Upper lobe of left lung (tissue), 6 donors: ENCODE data around the gene HS3ST5. TPM values are rescaled to one million over a fixed set of nuclear protein-coding genes. Genes with fewer than 3 reads are reported as not detected.

Experiments used
- ATAC-seq, 2 donors: fragments of 200-7000 bp; cut with Tn5 transposase; one replicate each; pipeline ENCODE4 v1.9.1; 2022; ENCODE audit warnings: mild to moderate bottlenecking in 2 of 2, moderate library complexity in 2 of 2; ENCODE audit not compliant: low FRiP score in 2 of 2
- DNase-seq, 2 donors: peaks; one replicate each; pipeline ENCODE4 v3.0.0-alpha.2; 2019 to 2020
- H3K27ac ChIP-seq, 4 donors: fragments of 200-600 bp; sonication (generic); one replicate each; pipeline ENCODE4 v1.5.1; 2016 to 2019
- H3K27me3 ChIP-seq, 4 donors: fragments of 200-600 bp; sonication (generic); one replicate each; pipeline ENCODE4 v1.5.1; 2017 to 2019
- H3K36me3 ChIP-seq, 4 donors: fragments of 200-600 bp; sonication (generic); one replicate each; pipeline ENCODE4 v1.5.1; 2016 to 2019
- H3K4me1 ChIP-seq, 4 donors: fragments of 200-600 bp; sonication (generic); one replicate each; pipeline ENCODE4 v1.5.1; 2018 to 2019
- H3K4me3 ChIP-seq, 4 donors: fragments of 200-600 bp; sonication (generic); one replicate each; pipeline ENCODE4 v1.5.1; 2017 to 2019; ENCODE audit warnings: mild to moderate bottlenecking in 2 of 4, moderate library complexity in 1 of 4
- H3K9me3 ChIP-seq, 4 donors: fragments of 200-600 bp; sonication (generic); one replicate each; pipeline ENCODE4 v1.5.1; 2018 to 2019
- EP300 ChIP-seq, 4 donors: sonication (generic); formaldehyde crosslinking; IDR thresholded peaks; one replicate each; pipeline ENCODE4 v1.5.1; 2017; ENCODE audit warnings: antibody characterized with exemption in 4 of 4, control low read depth in 2 of 4
- POLR2A ChIP-seq, 4 donors: fragments of 450-650 bp; IDR thresholded peaks; one replicate each; pipeline ENCODE4 v1.5.1; 2016 to 2017; ENCODE audit warnings: antibody characterized with exemption in 4 of 4, mild to moderate bottlenecking in 2 of 4
- POLR2AphosphoS5 ChIP-seq, 2 donors: sonication (generic); formaldehyde crosslinking; IDR thresholded peaks; one replicate each; pipeline ENCODE4 v1.5.1; 2017; ENCODE audit warnings: antibody characterized with exemption in 2 of 2
- WGBS, 2 donors: methylation state at CpG; one replicate each; pipeline ENCODE4 v1.1.5; 2017 to 2018; 5-methylcytosine and 5-hydroxymethylcytosine counted together
- total RNA-seq, 6 donors: library from RNA; depleted of rRNA in 4 of 6; stranded (reverse); fragments of >200 nt in 4 of 6; gene quantifications; one replicate each; pipeline versions ENCODE4 v1.1.0 to v1.2.1, GENCODE V29; 2016 to 2021
- TF ChIP-seq, protein P1 (sequence below), 6 experiments: fragments of 450-650 bp in 4 of 6; fragments of 200-600 bp in 2 of 6; sonication (generic) in 2 of 6; IDR thresholded peaks; one replicate each; pipeline ENCODE4 v1.5.1; 2016 to 2019; ENCODE audit warnings: antibody characterized with exemption in 6 of 6
- donor health status: DM: no; HTN: no; CAD: no; lungs with moderate emphysema.
- donor health status: DM: no; HTN: yes; CAD: no; lungs with severe emphysema.

Gene HS3ST5
- total RNA-seq, 6 donors from 2014 or later: 0.17 to 0.52 (median 0.30) TPM; not detected in 1

DNA sequence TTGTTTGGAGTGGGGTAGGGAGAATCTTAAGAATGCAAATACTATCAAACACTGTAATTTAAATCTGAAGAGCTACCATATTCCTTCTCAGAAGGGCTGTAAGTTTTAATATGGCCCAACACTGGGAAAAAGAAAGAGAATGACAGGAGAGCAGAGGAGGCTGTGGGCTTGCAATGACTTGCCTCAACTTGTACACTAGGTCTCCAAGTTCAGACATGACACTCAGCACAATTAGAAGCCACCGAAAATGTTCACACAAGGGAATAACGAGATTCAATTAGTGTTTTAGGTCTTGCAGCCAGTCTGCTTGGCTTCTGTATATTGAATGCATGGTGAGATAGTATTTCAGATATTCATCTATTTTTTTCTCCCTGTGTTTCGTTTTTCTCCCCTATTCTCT lies 89.4 kb downstream of the HS3ST5 start:
- H3K4me1 ChIP-seq: no peaks in the 10 kb centered on the region
- H3K4me3 ChIP-seq: no peak overlapping the region
- 73 to 82% methylated on average over 3 of the region's 3 CpGs for WGBS, 2 donors
- H3K36me3 ChIP-seq: no peaks in the 10 kb centered on the region
- peaks cover 0 to 7% (median 0%) of the 10 kb centered on the region in 4 donors for H3K9me3 ChIP-seq
- ATAC-seq (no peak), DNase-seq (no peak)
- no peaks in the 10 kb centered on the region for H3K27me3 ChIP-seq
- H3K27ac ChIP-seq: no peak overlapping the region
- TF ChIP-seq POLR2AphosphoS5 (IDR thresholded peaks at IDR 0.05) (no peak), EP300 (IDR thresholded peaks at IDR 0.05) (no peak), POLR2A (IDR thresholded peaks at IDR 0.05) (no peak)
- TF ChIP-seq, protein P1, sequence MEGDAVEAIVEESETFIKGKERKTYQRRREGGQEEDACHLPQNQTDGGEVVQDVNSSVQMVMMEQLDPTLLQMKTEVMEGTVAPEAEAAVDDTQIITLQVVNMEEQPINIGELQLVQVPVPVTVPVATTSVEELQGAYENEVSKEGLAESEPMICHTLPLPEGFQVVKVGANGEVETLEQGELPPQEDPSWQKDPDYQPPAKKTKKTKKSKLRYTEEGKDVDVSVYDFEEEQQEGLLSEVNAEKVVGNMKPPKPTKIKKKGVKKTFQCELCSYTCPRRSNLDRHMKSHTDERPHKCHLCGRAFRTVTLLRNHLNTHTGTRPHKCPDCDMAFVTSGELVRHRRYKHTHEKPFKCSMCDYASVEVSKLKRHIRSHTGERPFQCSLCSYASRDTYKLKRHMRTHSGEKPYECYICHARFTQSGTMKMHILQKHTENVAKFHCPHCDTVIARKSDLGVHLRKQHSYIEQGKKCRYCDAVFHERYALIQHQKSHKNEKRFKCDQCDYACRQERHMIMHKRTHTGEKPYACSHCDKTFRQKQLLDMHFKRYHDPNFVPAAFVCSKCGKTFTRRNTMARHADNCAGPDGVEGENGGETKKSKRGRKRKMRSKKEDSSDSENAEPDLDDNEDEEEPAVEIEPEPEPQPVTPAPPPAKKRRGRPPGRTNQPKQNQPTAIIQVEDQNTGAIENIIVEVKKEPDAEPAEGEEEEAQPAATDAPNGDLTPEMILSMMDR (IDR thresholded peaks at IDR 0.05): no peak

DNA sequence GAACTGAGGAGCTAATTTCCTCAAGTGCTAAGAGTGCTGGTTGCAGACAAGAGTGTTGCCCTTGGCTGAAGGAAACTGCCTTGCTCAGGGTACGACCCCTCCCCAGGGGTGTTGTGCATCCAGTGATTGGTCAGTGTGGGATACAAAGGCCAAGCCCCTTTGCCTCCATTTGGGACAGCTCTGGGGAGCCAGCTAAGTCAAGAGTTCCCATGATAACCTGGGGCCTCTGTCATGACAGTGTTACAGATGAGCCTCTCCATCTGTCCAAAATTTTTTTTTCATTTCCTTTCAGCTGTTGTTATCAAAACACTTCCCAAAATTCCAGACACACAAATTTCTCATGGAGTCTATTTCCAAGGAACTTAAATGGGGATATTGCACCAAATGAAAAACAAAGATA lies 93.3 kb downstream of the HS3ST5 start:
- no peaks in the 10 kb centered on the region for H3K36me3 ChIP-seq
- no peaks in the 10 kb centered on the region for H3K27me3 ChIP-seq
- H3K4me1 ChIP-seq: no peaks in the 10 kb centered on the region
- 50% methylated on average over 1 of the region's 1 CpG; no CpG with 5 or more reads in 1 of the 2 donors for WGBS, 2 donors
- TF ChIP-seq, protein P1 (IDR thresholded peaks at IDR 0.05): no peak
- no peak for TF ChIP-seq POLR2AphosphoS5 (IDR thresholded peaks at IDR 0.05)
- TF ChIP-seq POLR2A (IDR thresholded peaks at IDR 0.05): no peak
- TF ChIP-seq EP300 (IDR thresholded peaks at IDR 0.05): no peak
- ATAC-seq (no peak), DNase-seq (no peak)
- no peak overlapping the region for H3K27ac ChIP-seq
- no peaks in the 10 kb centered on the region for H3K9me3 ChIP-seq
- H3K4me3 ChIP-seq: no peak overlapping the region

DNA sequence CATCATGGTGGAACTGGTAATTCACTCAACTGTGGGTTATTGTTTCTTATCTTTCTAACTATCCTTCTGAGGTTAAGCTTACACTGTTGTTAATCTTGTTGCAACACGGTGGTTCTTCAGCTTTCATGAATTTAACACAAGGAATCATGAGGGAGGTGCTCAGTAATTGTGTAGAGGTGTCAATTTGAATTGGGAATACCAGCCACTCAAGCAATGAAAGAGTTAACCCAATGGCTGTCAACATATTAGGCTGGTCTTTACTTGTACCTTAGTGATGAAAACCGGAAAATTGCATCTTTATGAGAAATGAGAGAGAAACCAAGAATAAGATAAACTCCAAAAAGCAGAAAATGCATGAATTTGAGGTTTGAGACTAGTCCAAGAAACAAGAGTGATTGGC lies 95.7 kb downstream of the HS3ST5 start:
- Histone ChIP-seq H3K4me3 (no peak overlapping the region), H3K27ac (no peak overlapping the region), H3K9me3 (no peaks in the 10 kb centered on the region), H3K4me1 (no peaks in the 10 kb centered on the region), H3K36me3 (no peaks in the 10 kb centered on the region), H3K27me3 (no peaks in the 10 kb centered on the region)
- DNase-seq (no peak), ATAC-seq (no peak)
- TF ChIP-seq, protein P1 (IDR thresholded peaks at IDR 0.05): no peak
- TF ChIP-seq POLR2A (IDR thresholded peaks at IDR 0.05) (no peak), EP300 (IDR thresholded peaks at IDR 0.05) (no peak), POLR2AphosphoS5 (IDR thresholded peaks at IDR 0.05) (no peak)
- 26 to 31% methylated on average over 2 of the region's 2 CpGs for WGBS, 2 donors

DNA sequence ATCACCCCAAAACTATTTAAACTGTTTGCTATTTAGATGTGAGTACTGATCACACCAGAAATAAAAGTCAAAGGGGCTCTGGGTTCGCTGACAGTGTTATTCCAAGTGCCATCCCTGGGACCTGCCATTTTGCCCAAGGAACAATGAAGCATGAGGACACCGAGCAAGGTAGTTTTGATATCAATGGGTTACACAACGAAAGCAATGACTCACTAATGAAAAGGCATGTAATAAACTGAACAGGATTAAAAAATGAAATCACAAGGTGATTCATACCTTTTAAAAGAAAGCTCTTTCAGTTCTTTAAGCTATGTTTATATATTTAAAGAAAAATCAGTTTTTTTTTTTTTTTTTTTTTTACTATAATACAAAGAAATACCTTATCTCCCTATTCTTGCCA lies 102.0 kb downstream of the HS3ST5 start:
- WGBS, 2 donors: 77 to 79% methylated on average over 3 of the region's 3 CpGs

DNA sequence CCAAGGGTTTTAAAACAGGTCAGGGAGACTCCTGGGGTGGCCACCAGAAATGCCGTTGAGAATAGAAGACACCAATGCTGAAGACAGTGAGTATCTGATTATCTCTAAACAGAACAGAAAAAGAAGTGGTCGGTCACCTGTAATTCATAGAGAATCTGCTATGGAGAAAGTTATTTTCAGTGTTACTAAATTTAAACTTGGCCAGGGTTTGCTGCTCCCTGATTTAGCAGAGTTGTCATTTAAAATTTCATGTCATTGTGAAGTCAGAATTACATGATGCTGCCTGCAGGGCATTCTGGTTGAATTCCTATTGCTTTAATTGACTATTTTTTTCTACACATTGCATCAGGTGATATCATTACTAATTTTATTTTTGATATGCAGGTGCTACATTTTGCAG lies 114.1 kb downstream of the HS3ST5 start:
- 88 to 90% methylated on average over 2 of the region's 2 CpGs for WGBS, 2 donors
- DNase-seq: no peak
- Histone ChIP-seq H3K36me3 (no peaks in the 10 kb centered on the region), H3K9me3 (no peaks in the 10 kb centered on the region), H3K4me3 (no peak overlapping the region), H3K27ac (no peak overlapping the region), H3K27me3 (no peaks in the 10 kb centered on the region), H3K4me1 (no peaks in the 10 kb centered on the region)
- no peak for TF ChIP-seq POLR2AphosphoS5 (IDR thresholded peaks at IDR 0.05)
- no peak for TF ChIP-seq POLR2A (IDR thresholded peaks at IDR 0.05)
- no peak for ATAC-seq

More for the DNA sequence above, 102.0 kb downstream of the HS3ST5 start:
- Histone ChIP-seq H3K36me3 (no peaks in the 10 kb centered on the region), H3K4me1 (no peaks in the 10 kb centered on the region), H3K4me3 (no peak overlapping the region), H3K9me3 (no peaks in the 10 kb centered on the region), H3K27me3 (no peaks in the 10 kb centered on the region), H3K27ac (no peak overlapping the region)
- DNase-seq: no peak
- TF ChIP-seq, protein P1 (IDR thresholded peaks at IDR 0.05): no peak
- TF ChIP-seq EP300 (IDR thresholded peaks at IDR 0.05) (no peak), POLR2A (IDR thresholded peaks at IDR 0.05) (no peak), POLR2AphosphoS5 (IDR thresholded peaks at IDR 0.05) (no peak)
- ATAC-seq: no peak
